GM12875 (cell line): ENCODE results near the gene RASIP1.
"Not testable (repeated sequence)": the region's sequence is repeated elsewhere in the genome, so short reads cannot be mapped to it uniquely, and the experiment has no call there.

Experiments
- H3K4me3 ChIP-seq: one replicate; pipeline ENCODE4 v1.5.1; 2011; ENCODE audit warnings: low read depth, low read length, control low read depth
- TF ChIP-seq, protein P1 (sequence below): IDR thresholded peaks from 2 replicates; pipeline ENCODE4 v1.5.1; 2011; ENCODE audit warnings: low read depth, mild to moderate bottlenecking, control low read depth, inconsistent platforms, low read length, moderate library complexity, borderline replicate concordance; ENCODE audit not compliant: insufficient read depth

The RASIP1 gene

DNA sequence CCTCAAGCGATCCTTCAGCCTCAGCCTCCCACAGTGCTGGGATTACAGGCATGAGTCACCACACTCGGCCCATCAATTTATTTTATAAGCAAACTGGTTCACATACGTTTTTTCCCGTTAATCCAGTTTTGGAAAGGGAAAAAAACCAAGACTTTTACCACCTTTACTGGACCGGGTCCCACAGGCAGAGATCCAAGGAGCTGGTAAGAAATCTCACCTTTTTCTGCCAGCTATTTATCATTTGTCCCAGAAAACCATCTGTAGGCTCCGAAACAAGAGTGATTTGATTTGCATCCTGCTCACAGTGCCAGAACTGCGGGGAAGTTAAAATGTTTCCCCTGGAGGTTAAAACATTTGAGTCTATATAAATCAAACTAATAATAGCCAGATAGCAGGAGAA, 51.0 kb downstream of the RASIP1 start:
- H3K4me3 ChIP-seq: no peak overlapping the region
- TF ChIP-seq, protein P1, sequence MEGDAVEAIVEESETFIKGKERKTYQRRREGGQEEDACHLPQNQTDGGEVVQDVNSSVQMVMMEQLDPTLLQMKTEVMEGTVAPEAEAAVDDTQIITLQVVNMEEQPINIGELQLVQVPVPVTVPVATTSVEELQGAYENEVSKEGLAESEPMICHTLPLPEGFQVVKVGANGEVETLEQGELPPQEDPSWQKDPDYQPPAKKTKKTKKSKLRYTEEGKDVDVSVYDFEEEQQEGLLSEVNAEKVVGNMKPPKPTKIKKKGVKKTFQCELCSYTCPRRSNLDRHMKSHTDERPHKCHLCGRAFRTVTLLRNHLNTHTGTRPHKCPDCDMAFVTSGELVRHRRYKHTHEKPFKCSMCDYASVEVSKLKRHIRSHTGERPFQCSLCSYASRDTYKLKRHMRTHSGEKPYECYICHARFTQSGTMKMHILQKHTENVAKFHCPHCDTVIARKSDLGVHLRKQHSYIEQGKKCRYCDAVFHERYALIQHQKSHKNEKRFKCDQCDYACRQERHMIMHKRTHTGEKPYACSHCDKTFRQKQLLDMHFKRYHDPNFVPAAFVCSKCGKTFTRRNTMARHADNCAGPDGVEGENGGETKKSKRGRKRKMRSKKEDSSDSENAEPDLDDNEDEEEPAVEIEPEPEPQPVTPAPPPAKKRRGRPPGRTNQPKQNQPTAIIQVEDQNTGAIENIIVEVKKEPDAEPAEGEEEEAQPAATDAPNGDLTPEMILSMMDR: no peak

GRCh38 chr19:48687776-48688175, 52.6 kb downstream of the RASIP1 start:
- no peak overlapping the region for H3K4me3 ChIP-seq
- TF ChIP-seq, protein P1: no peak

- H3K4me3 ChIP-seq: not testable (repeated sequence)
Measured at GRCh38 chr19:48686637-48687036, 53.8 kb downstream of the RASIP1 start.

DNA sequence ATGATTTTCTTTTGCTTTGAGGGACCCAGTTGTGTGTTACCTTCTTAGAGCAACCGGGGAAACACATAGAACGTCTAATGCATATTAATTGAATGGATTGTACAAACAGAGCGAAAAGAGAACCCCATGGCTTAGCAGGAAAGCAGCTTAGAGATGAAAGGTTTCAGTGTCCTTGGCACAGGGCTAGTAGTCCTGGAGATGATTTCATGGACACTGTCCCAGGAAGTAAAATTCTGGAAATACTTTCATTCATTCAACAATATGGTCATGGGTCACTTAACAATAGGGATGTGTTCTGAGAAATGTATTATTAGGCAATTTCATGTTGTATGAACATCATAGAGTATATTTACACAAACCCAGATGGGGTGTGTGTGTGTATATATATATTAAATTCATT, 54.3 kb downstream of the RASIP1 start:
- TF ChIP-seq, protein P1: no peak
- no peak overlapping the region for H3K4me3 ChIP-seq

GRCh38 chr19:48685583-48685982, 54.8 kb downstream of the RASIP1 start:
- TF ChIP-seq, protein P1: no peak
- no peak overlapping the region for H3K4me3 ChIP-seq

- TF ChIP-seq, protein P1: no peak
- no peak overlapping the region for H3K4me3 ChIP-seq
Measured at GRCh38 chr19:48683349-48683748, 57.1 kb downstream of the RASIP1 start.

DNA sequence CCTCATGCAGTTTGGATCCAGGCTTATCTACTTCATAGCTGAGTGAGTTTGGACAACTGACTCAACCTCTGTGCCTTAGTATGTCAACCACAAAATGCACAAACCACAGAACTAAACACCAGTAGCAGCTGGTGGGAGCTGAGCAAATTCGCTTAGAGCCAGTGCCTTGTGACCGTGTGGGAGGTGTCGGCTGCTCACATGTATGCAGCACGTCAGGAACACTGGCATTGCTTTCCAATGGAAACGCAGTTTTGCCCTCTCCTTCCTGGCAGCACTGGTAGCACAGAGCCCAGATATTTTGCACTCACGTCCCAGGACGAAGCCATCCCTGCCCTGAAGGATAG, 59.3 kb downstream of the RASIP1 start:
- H3K4me3 ChIP-seq: no peak overlapping the region
- TF ChIP-seq, protein P1: no peak
